Heart left ventricle (tissue), 13 donors: Measurements from ENCODE around the gene NOL7.

Experiments used
- CTCF ChIP-seq, 12 donors: fragments of 200-600 bp; sonication (generic) in 4 of 12; IDR thresholded peaks; one replicate each; pipeline versions ENCODE4 v1.5.0 to v1.8.0; 2018 to 2022; ENCODE audit warnings: antibody characterized with exemption in 12 of 12, mild to moderate bottlenecking in 5 of 12
- POLR2A ChIP-seq, 2 donors: fragments of 450-650 bp; IDR thresholded peaks; one replicate each; pipeline ENCODE4 v1.6.1; 2017; ENCODE audit warnings: antibody characterized with exemption in 2 of 2, mild to moderate bottlenecking in 2 of 2, moderate library complexity in 2 of 2
- donor health status: ischemic (EF 13 %, LVEDD 7.1; RV severe dilation, severe dysfunction).
- donor health status: DM: no; HTN: yes; CAD: no.
- donor health status: DM: no; HTN: no; CAD: no.
- donor health status: ischemic (EF 25% LVEDD 6.9; RV normal size, moderate dysfunction).
- donor health status: ischemic (EF 25% LVEDD 5.7; RV mildly dilated, moderate dysfunction).
- donor health status: ischemic (EF 35%, LVEDD 5.7; RV mildly dilated, moderate dysfunction).
- donor health status: nonischemic (EF 11% LVEDD 7.7; RV severe dilation, severe dysfunction).
- donor health status: DM: yes; HTN: yes; CAD: no.
- donor health status: PGD.
- donor health status: ischemic (EF 29% LVEDD 5.4; RV normal size, mild dysfunction).
- donor health status: nonischemic (EF 23%, LVEDD 6.1; RV moderate dilation, normal function).

- no peak for TF ChIP-seq CTCF (IDR thresholded peaks at IDR 0.05)
- no peak for TF ChIP-seq POLR2A (IDR thresholded peaks at IDR 0.05)
Observed at GRCh38 chr6:13660273-13660672, 45.1 kb downstream of the NOL7 start.
